H1 (cell line): ENCODE measurements around the gene ORMDL2. TPM values are rescaled to one million over a fixed set of nuclear protein-coding genes. Genes with fewer than 3 reads are reported as not detected.

Experiments
- CTCF ChIA-PET: fragments of 300-600 bp; sonication (Branson Sonifier 250); formaldehyde crosslinking; loops from one replicate; lab custom pipeline; 2021; ENCODE audit not compliant: partially characterized antibody; lab: Charles Lee
- POLR2A ChIA-PET: fragments of 300-600 bp; sonication (Branson Sonifier 250); formaldehyde crosslinking; loops from one replicate; lab custom pipeline; 2021; ENCODE audit warnings: inconsistent platforms; ENCODE audit not compliant: partially characterized antibody; lab: Charles Lee
- DNase-seq, 2 experiments: peaks; one replicate each; pipeline versions ENCODE4 v3.0.0 to v3.0.0-alpha.2; 2010 to 2022; ENCODE audit warnings: low spot score in 2 of 2, low read depth in 1 of 2, mixed read lengths in 1 of 2
- FAIRE-seq: peaks from 2 replicates; lab custom pipeline; 2011; peaks lifted over from hg19 to GRCh38; lab: Jason Lieb, UNC
- H2AFZ ChIP-seq: 2 replicates; pipeline ENCODE4 v1.8.1; 2012; ENCODE audit warnings: low read length, inconsistent platforms
- H2AK5ac ChIP-seq: 2 replicates; pipeline ENCODE4 v1.6.1; 2013; ENCODE audit warnings: low read depth, low read length
- H2BK120ac ChIP-seq: replicated peaks from 2 replicates; pipeline ENCODE3; 2013; ENCODE audit warnings: low read depth, low read length, inconsistent platforms
- H2BK12ac ChIP-seq: 2 replicates; pipeline ENCODE4 v1.6.1; 2013; ENCODE audit warnings: low read depth, low read length
- H2BK15ac ChIP-seq: 2 replicates; pipeline ENCODE4 v1.6.1; 2013; ENCODE audit warnings: low read length
- H2BK20ac ChIP-seq: 2 replicates; pipeline ENCODE4 v1.6.1; 2013; ENCODE audit warnings: low read length
- H2BK5ac ChIP-seq: 2 replicates; pipeline ENCODE4 v1.6.1; 2013; ENCODE audit warnings: low read depth, low read length
- H3K14ac ChIP-seq: 2 replicates; pipeline ENCODE4 v1.6.1; 2013; ENCODE audit warnings: inconsistent platforms; ENCODE audit not compliant: insufficient read length
- H3K18ac ChIP-seq: 2 replicates; pipeline ENCODE4 v1.6.1; 2013; ENCODE audit warnings: low read length; ENCODE audit errors: extremely low read depth
- H3K23ac ChIP-seq: 2 replicates; pipeline ENCODE4 v1.6.1; 2013; ENCODE audit warnings: inconsistent platforms; ENCODE audit not compliant: insufficient read length
- H3K23me2 ChIP-seq: 2 replicates; pipeline ENCODE4 v1.6.1; 2013; ENCODE audit warnings: low read depth, low read length
- H3K27ac ChIP-seq: 2 replicates; pipeline ENCODE4 v1.6.1; 2011; ENCODE audit warnings: low read depth, low read length, inconsistent platforms
- H3K27me3 ChIP-seq, 4 experiments: replicated peaks in 1 of 4; 1 replicate in 1 of 4; 2 replicates in 3 of 4; pipeline versions ENCODE4 v1.6.1 to v1.8.1; 2011 to 2013; ENCODE audit warnings: low read length in 3 of 4, mild to moderate bottlenecking in 3 of 4, inconsistent platforms in 2 of 4, mixed read lengths in 2 of 4, moderate library complexity in 1 of 4; ENCODE audit not compliant: control insufficient read depth in 3 of 4, insufficient read depth in 3 of 4; ENCODE audit errors: extremely low read depth in 1 of 4
- H3K36me3 ChIP-seq, 4 experiments: 2 replicates each; pipeline versions ENCODE4 v1.6.1 to v1.8.1; 2011 to 2013; ENCODE audit warnings: mild to moderate bottlenecking in 4 of 4, low read length in 3 of 4, moderate library complexity in 2 of 4, control low read depth in 1 of 4, inconsistent platforms in 1 of 4; ENCODE audit not compliant: insufficient read depth in 4 of 4, control insufficient read depth in 2 of 4
- H3K4ac ChIP-seq: replicated peaks from 2 replicates; pipeline ENCODE3; 2013; ENCODE audit warnings: low read length, low read depth, mixed read lengths, inconsistent platforms; ENCODE audit not compliant: insufficient read length
- H3K4me1 ChIP-seq, 4 experiments: replicated peaks in 1 of 4; 1 replicate in 1 of 4; 2 replicates in 3 of 4; pipeline versions ENCODE4 v1.6.1 to v1.8.1; 2011 to 2013; ENCODE audit warnings: low read length in 3 of 4, inconsistent platforms in 2 of 4, mixed read lengths in 1 of 4; ENCODE audit not compliant: insufficient read depth in 4 of 4, control insufficient read depth in 3 of 4
- H3K4me2 ChIP-seq, 2 experiments: 2 replicates each; pipeline versions ENCODE4 v1.6.1 to v1.8.1; 2011 to 2013; ENCODE audit warnings: low read depth in 2 of 2, low read length in 2 of 2, control low read depth in 1 of 2, inconsistent platforms in 1 of 2, mild to moderate bottlenecking in 1 of 2; ENCODE audit not compliant: insufficient read depth in 1 of 2
- H3K4me3 ChIP-seq, 4 experiments: fragments of 200-600, 300-600 bp in 1 of 4; sonication (generic), shearing (Covaris generic), sonication (Bioruptor Twin) in 1 of 4; 2 replicates each; pipeline versions ENCODE4 v1.5.1 to v1.8.1; 2011 to 2016; ENCODE audit warnings: low read length in 4 of 4, low read depth in 3 of 4, control low read depth in 2 of 4, inconsistent platforms in 2 of 4, mild to moderate bottlenecking in 2 of 4, mixed read lengths in 1 of 4, moderate library complexity in 1 of 4; ENCODE audit not compliant: insufficient read depth in 2 of 4; ENCODE audit errors: extremely low read depth in 1 of 4
- H3K56ac ChIP-seq: replicated peaks from 2 replicates; pipeline ENCODE3; 2013; ENCODE audit warnings: low read depth, mild to moderate bottlenecking, mixed read lengths, low read length, inconsistent platforms; ENCODE audit not compliant: insufficient read length
- H3K79me1 ChIP-seq: 2 replicates; pipeline ENCODE4 v1.6.1; 2013; ENCODE audit warnings: low read depth, low read length, control low read depth
- H3K79me2 ChIP-seq, 2 experiments: 2 replicates each; pipeline versions ENCODE4 v1.6.1 to v1.8.1; 2012 to 2013; ENCODE audit warnings: low read length in 2 of 2, mild to moderate bottlenecking in 2 of 2, inconsistent platforms in 1 of 2; ENCODE audit not compliant: insufficient read depth in 2 of 2, control insufficient read depth in 1 of 2
- H3K9ac ChIP-seq, 4 experiments: replicated peaks in 1 of 4; 1 replicate in 1 of 4; 2 replicates in 3 of 4; pipeline versions ENCODE4 v1.6.1 to v1.8.1; 2011 to 2013; ENCODE audit warnings: low read depth in 3 of 4, low read length in 3 of 4, control low read depth in 2 of 4, mild to moderate bottlenecking in 2 of 4, moderate library complexity in 2 of 4, inconsistent platforms in 1 of 4; ENCODE audit errors: extremely low read depth in 1 of 4
- H3K9me3 ChIP-seq, 2 experiments: 2 replicates each; pipeline versions ENCODE4 v1.6.1 to v1.8.1; 2012 to 2013; ENCODE audit warnings: mild to moderate bottlenecking in 2 of 2, moderate library complexity in 2 of 2, control low read depth in 1 of 2, inconsistent platforms in 1 of 2, low read depth in 1 of 2, low read length in 1 of 2, mixed read lengths in 1 of 2; ENCODE audit not compliant: insufficient read depth in 2 of 2
- H4K20me1 ChIP-seq, 2 experiments: replicated peaks in 1 of 2; 2 replicates each; pipeline versions ENCODE3 to v1.8.1; 2011 to 2013; ENCODE audit warnings: inconsistent platforms in 2 of 2, low read length in 2 of 2, mild to moderate bottlenecking in 1 of 2; ENCODE audit not compliant: insufficient read depth in 2 of 2, control insufficient read depth in 1 of 2
- H4K5ac ChIP-seq: 2 replicates; pipeline ENCODE4 v1.6.1; 2013; ENCODE audit warnings: low read length, low read depth, mixed read lengths, inconsistent platforms; ENCODE audit not compliant: insufficient read length
- H4K8ac ChIP-seq: 2 replicates; pipeline ENCODE4 v1.8.0; 2013; ENCODE audit warnings: mild to moderate bottlenecking, moderate library complexity, low read length, inconsistent platforms; ENCODE audit not compliant: insufficient read depth; ENCODE audit errors: extremely low read depth
- H4K91ac ChIP-seq: replicated peaks from 2 replicates; pipeline ENCODE3; 2013; ENCODE audit warnings: low read length, mixed read lengths, inconsistent platforms; ENCODE audit not compliant: insufficient read length
- BCL11A ChIP-seq, 2 experiments: IDR thresholded peaks; one replicate each; pipeline ENCODE4 v1.6.1; 2011; ENCODE audit warnings: low read depth in 2 of 2, low read length in 2 of 2, mild to moderate bottlenecking in 2 of 2
- BRCA1 ChIP-seq: IDR thresholded peaks from 2 replicates; pipeline ENCODE4 v1.6.1; 2012; ENCODE audit warnings: low read depth, low read length, improper control_type of control experiment
- EP300 ChIP-seq, 2 experiments: IDR thresholded peaks; 1 replicate in 1 of 2; 2 replicates in 1 of 2; pipeline ENCODE4 v1.6.1; 2011 to 2012; ENCODE audit warnings: low read depth in 2 of 2, low read length in 2 of 2, mild to moderate bottlenecking in 2 of 2, borderline replicate concordance in 1 of 2, inconsistent platforms in 1 of 2, moderate library complexity in 1 of 2
- FOSL1 ChIP-seq: IDR thresholded peaks from 2 replicates; pipeline ENCODE4 v1.6.1; 2011; ENCODE audit warnings: mild to moderate bottlenecking, low read depth, low read length, moderate library complexity; ENCODE audit not compliant: insufficient read depth
- MAFK ChIP-seq: IDR thresholded peaks from 2 replicates; pipeline ENCODE4 v1.6.1; 2012; ENCODE audit warnings: low read depth, mild to moderate bottlenecking, improper control_type of control experiment, low read length
- NANOG ChIP-seq: IDR thresholded peaks from 2 replicates; pipeline ENCODE4 v1.6.1; 2011; ENCODE audit warnings: low read length, low read depth, mild to moderate bottlenecking, inconsistent platforms; ENCODE audit not compliant: insufficient read depth, poor library complexity, severe bottlenecking
- NRF1 ChIP-seq: IDR thresholded peaks from 2 replicates; pipeline ENCODE4 v1.6.1; 2011; ENCODE audit warnings: mild to moderate bottlenecking, low read depth, low read length, improper control_type of control experiment
- RXRA ChIP-seq: IDR thresholded peaks from 2 replicates; pipeline ENCODE4 v1.6.1; 2011; ENCODE audit warnings: low read depth, mild to moderate bottlenecking, low read length, moderate library complexity; ENCODE audit not compliant: insufficient read depth
- SIX5 ChIP-seq: IDR thresholded peaks from 2 replicates; pipeline ENCODE4 v1.6.1; 2011; ENCODE audit warnings: mild to moderate bottlenecking, low read depth, low read length
- SP2 ChIP-seq: IDR thresholded peaks from 2 replicates; pipeline ENCODE4 v1.6.1; 2012; ENCODE audit warnings: mild to moderate bottlenecking, low read length, inconsistent platforms
- TAF7 ChIP-seq: optimal IDR thresholded peaks from 2 replicates; pipeline ENCODE3; 2011; ENCODE audit warnings: low read depth, mild to moderate bottlenecking, inconsistent platforms, low read length, moderate library complexity, borderline replicate concordance
- TBP ChIP-seq: IDR thresholded peaks from 2 replicates; pipeline ENCODE4 v1.6.1; 2011; ENCODE audit warnings: low read depth, low read length, improper control_type of control experiment
- TEAD4 ChIP-seq: IDR thresholded peaks from 2 replicates; pipeline ENCODE4 v1.6.1; 2012; ENCODE audit warnings: low read depth, low read length, inconsistent platforms, mixed read lengths
- ZNF274 ChIP-seq: IDR thresholded peaks from 2 replicates; pipeline ENCODE4 v1.7.0; 2012; ENCODE audit warnings: low read length, borderline replicate concordance; ENCODE audit errors: extremely low read depth
- WGBS, 2 experiments: shearing (Covaris generic) in 1 of 2; methylation state at CpG; one replicate each; pipeline versions ENCODE4 v1.1.6 to v1.1.7; 2013 to 2015; ENCODE audit warnings: low lambda C conversion rate in 2 of 2, mixed read lengths in 2 of 2, inconsistent platforms in 1 of 2, low coverage in 1 of 2, missing lambda C conversion rate in 1 of 2; ENCODE audit not compliant: insufficient replicate concordance in 2 of 2, insufficient coverage in 1 of 2, insufficient read length in 1 of 2; ENCODE audit errors: extremely low coverage in 1 of 2, missing lambda C conversion rate in 1 of 2; 5-methylcytosine and 5-hydroxymethylcytosine counted together
- polyA plus RNA-seq, 7 experiments: library from polyadenylated mRNA; depleted of rRNA in 3 of 7; stranded (reverse) in 5 of 7; unstranded in 2 of 7; fragments of >200 nt in 5 of 7; fragments of 200-250 nt in 2 of 7; gene quantifications; 1 replicate in 5 of 7; 2 replicates in 1 of 7; 4 replicates in 1 of 7; pipeline versions ENCODE4 v1.2.1 to v1.2.3, GENCODE V29; 2011 to 2013; ENCODE audit warnings: missing spikeins in 2 of 7, mixed read lengths in 2 of 7
- total RNA-seq: library from RNA; stranded (reverse); fragmentation: NEBNext Ultra II Directional; extraction: Animal tissue kit (Norgen Biotek cat#: 25700); gene quantifications from 2 replicates; pipeline ENCODE4 v1.2.1, GENCODE V29; 2021

Gene ORMDL2
- total and polyA plus RNA-seq, 2 of the 8 experiments (the other 6 are each of a cell fraction or from before 2014, with no cell fraction given): 39.0 to 65.6 TPM

DNA sequence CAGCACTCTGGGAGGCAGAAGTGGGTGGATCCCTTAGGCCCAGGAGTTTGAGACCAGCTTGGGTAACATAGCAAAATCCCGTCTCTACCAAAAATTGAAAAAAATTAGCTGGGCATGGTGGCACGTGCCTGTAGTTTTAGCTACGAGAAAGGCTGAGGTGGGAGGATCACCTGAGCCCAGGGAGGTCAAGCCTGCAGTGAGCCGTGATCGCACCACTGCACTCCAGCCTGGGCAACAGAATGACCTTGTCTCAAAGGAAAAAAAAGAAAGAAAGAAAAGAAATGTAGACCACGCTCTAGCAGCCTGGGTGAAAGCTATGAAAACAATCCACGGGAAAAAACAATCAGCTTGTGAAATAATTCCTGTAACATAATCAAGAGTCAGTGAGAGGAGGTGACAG, 29.3 kb upstream of the ORMDL2 start:
- Histone ChIP-seq H4K20me1 (peaks cover 0 to 2% of the 10 kb centered on the region in 2 experiments), H3K23me2 (no peaks in the 10 kb centered on the region), H2AFZ (no peak overlapping the region), H3K79me1 (no peaks in the 10 kb centered on the region), H2BK120ac (no peak overlapping the region), H4K91ac (no peak overlapping the region), H3K4me2 (no peak overlapping the region), H3K79me2 (no peaks in the 10 kb centered on the region), H2BK20ac (no peak overlapping the region), H3K56ac (no peak overlapping the region), H3K4me1 (no peaks in the 10 kb centered on the region), H3K27ac (no peak overlapping the region), H3K14ac (no peak overlapping the region), H3K18ac (no peak overlapping the region), H2BK5ac (no peak overlapping the region), H3K36me3 (peaks cover 4 to 74% (median 46%) of the 10 kb centered on the region in 4 experiments; a peak in 7 of 8 replicates)
- WGBS, 2 experiments: 88% methylated on average over 7 of the region's 7 CpGs; no CpG with 5 or more reads in 1 of the 2 experiments
- no peak for FAIRE-seq
- POLR2A ChIA-PET: interaction anchor here (0.8 to 46.5 kb wide), 2 partner anchors 17 to 45 kb away, joined by 3 to 809 read pairs; partner anchors contain the start of genes CD63 and GDF11
- TF ChIP-seq FOSL1: no peak
- TF ChIP-seq BCL11A (IDR thresholded peaks at IDR 0.05; ENCODE audit: low read depth in 2 of 2, low read length in 2 of 2): no peak
- no peak for TF ChIP-seq SIX5
- TF ChIP-seq MAFK: no peak
- TF ChIP-seq RXRA: no peak
- no peak for TF ChIP-seq NANOG
- TF ChIP-seq TAF7: no peak
- TF ChIP-seq TEAD4: no peak
- no peak for TF ChIP-seq ZNF274
- TF ChIP-seq EP300 (IDR thresholded peaks at IDR 0.05; ENCODE audit: borderline replicate concordance in 1 of 2, low read depth in 2 of 2, low read length in 2 of 2): no peak
- no peak for TF ChIP-seq TBP
- TF ChIP-seq BRCA1: no peak
- TF ChIP-seq NRF1: no peak
- TF ChIP-seq SP2: no peak
- TF ChIP-seq, all 59 proteins: peak for 0
- CTCF ChIA-PET: interaction anchor here (0.6 to 4.3 kb wide), 6 partner anchors 8 to 49 kb away, joined by 3 to 24 read pairs (median 4); no protein-coding TSS in a partner anchor
- no peak overlapping the region for H4K8ac ChIP-seq
- no peak overlapping the region for H3K9ac ChIP-seq
- no peaks in the 10 kb centered on the region for H3K27me3 ChIP-seq
- H4K5ac ChIP-seq: no peak overlapping the region
- H2BK12ac ChIP-seq: no peak overlapping the region
- no peak overlapping the region for H3K4me3 ChIP-seq
- H2BK15ac ChIP-seq: no peak overlapping the region
- no peak overlapping the region for H3K4ac ChIP-seq
- no peak for DNase-seq
- no peaks in the 10 kb centered on the region for H3K9me3 ChIP-seq
- no peak overlapping the region for H2AK5ac ChIP-seq
- H3K23ac ChIP-seq: no peak overlapping the region
